ENCODE measurements around the gene CPNE6. TPM values are rescaled to one million over a fixed set of nuclear protein-coding genes. Genes with fewer than 3 reads are reported as not detected.
"Not testable (repeated sequence)": the region's sequence is repeated elsewhere in the genome, so short reads cannot be mapped to it uniquely, and the experiment has no call there.

Gene CPNE6
- 1 to 10 TPM; 1.8 to 8.8 TPM for total RNA-seq

GRCh38 chr14:24071144-24071697, at the start of gene CPNE6:
CPNE6 (plus strand) TSS chr14:24071562; CDS start chr14:24072937, 1,375 bp downstream.
- TF ChIP-seq POLR2A (IDR thresholded peaks at IDR 0.05) (no peak), CTCF (IDR thresholded peaks at IDR 0.05) (no peak), POLR2AphosphoS5 (IDR thresholded peaks at IDR 0.05) (no peak)
- no peaks in the 10 kb centered on the region for H3K9me3 ChIP-seq
- no peak for DNase-seq (ENCODE audit: low spot score)
- no peaks in the 10 kb centered on the region for H3K36me3 ChIP-seq
- 48% methylated on average over 17 of the region's 19 CpGs for WGBS
- H3K27me3 ChIP-seq (replicated peaks; ENCODE audit: insufficient read depth) = no peaks in the 10 kb centered on the region
- no peak within 1 kb of the TSS for H3K27ac ChIP-seq
- H3K4me1 ChIP-seq (replicated peaks) = no peaks in the 10 kb centered on the region
- intact Hi-C loops (cut with DNase I) = no loop called here
- no peak within 1 kb of the TSS for H3K4me3 ChIP-seq

GRCh38 chr14:24024939-24025418, 46.4 kb upstream of the CPNE6 start:
- H3K4me3 ChIP-seq; H3K36me3 ChIP-seq; H3K4me1 ChIP-seq (replicated peaks); DNase-seq (ENCODE audit: low spot score); H3K27me3 ChIP-seq (replicated peaks; ENCODE audit: insufficient read depth); intact Hi-C loops (cut with DNase I); H3K27ac ChIP-seq; H3K9me3 ChIP-seq: not testable (repeated sequence)
- 76% methylated on average over 3 of the region's 3 CpGs for WGBS

- H3K27me3 ChIP-seq (replicated peaks; ENCODE audit: insufficient read depth); DNase-seq (ENCODE audit: low spot score); H3K4me3 ChIP-seq; H3K4me1 ChIP-seq (replicated peaks); intact Hi-C loops (cut with DNase I); H3K9me3 ChIP-seq; H3K27ac ChIP-seq; H3K36me3 ChIP-seq: not testable (repeated sequence)
- 95% methylated on average over 3 of the region's 3 CpGs for WGBS
Observed at GRCh38 chr14:24029687-24030086, 41.7 kb upstream of the CPNE6 start.

GRCh38 chr14:24031331-24031730, 40.0 kb upstream of the CPNE6 start:
- DNase-seq (ENCODE audit: low spot score); H3K9me3 ChIP-seq; H3K36me3 ChIP-seq; H3K4me3 ChIP-seq; H3K4me1 ChIP-seq (replicated peaks); H3K27me3 ChIP-seq (replicated peaks; ENCODE audit: insufficient read depth); intact Hi-C loops (cut with DNase I); H3K27ac ChIP-seq: not testable (repeated sequence)
- WGBS = 93% methylated on average over 2 of the region's 2 CpGs

- intact Hi-C loops (cut with DNase I) = no loop called here
- Histone ChIP-seq H3K9me3 (no peaks in the 10 kb centered on the region), H3K4me1 (replicated peaks) (no peaks in the 10 kb centered on the region), H3K36me3 (no peaks in the 10 kb centered on the region), H3K27ac (no peak overlapping the region), H3K27me3 (replicated peaks; ENCODE audit: insufficient read depth) (no peaks in the 10 kb centered on the region), H3K4me3 (no peak overlapping the region)
- no peak for DNase-seq (ENCODE audit: low spot score)
- WGBS = 52% methylated on average over 2 of the region's 2 CpGs
- TF ChIP-seq CTCF (IDR thresholded peaks at IDR 0.05) (no peak), POLR2AphosphoS5 (IDR thresholded peaks at IDR 0.05) (no peak), POLR2A (IDR thresholded peaks at IDR 0.05) (no peak)
Observed at GRCh38 chr14:24032727-24033418, 38.5 kb upstream of the CPNE6 start.

- H3K27ac ChIP-seq = peak overlapping the region; percentile 83 to 84
- intact Hi-C loops (cut with DNase I); DNase-seq (ENCODE audit: low spot score); H3K36me3 ChIP-seq; H3K27me3 ChIP-seq (replicated peaks; ENCODE audit: insufficient read depth); H3K4me1 ChIP-seq (replicated peaks); H3K9me3 ChIP-seq: not testable (repeated sequence)
- H3K4me3 ChIP-seq = peak overlapping the region; percentile 31 to 48
- WGBS = 56% methylated on average over 3 of the region's 4 CpGs
Observed at GRCh38 chr14:24035769-24036168, 35.6 kb upstream of the CPNE6 start.
